H1 (cell line): ENCODE results near the gene SYNPO2L. TPM values are rescaled to one million over a fixed set of nuclear protein-coding genes. Genes with fewer than 3 reads are reported as not detected.

ENCODE experiments used
- CHD7 ChIP-seq: fragments of 300-600 bp; sonication (generic); IDR thresholded peaks from 2 replicates; pipeline ENCODE4 v1.7.1; 2012; ENCODE audit warnings: low read length, moderate library complexity, mild to moderate bottlenecking, inconsistent platforms; ENCODE audit not compliant: insufficient replicate concordance
- polyA plus RNA-seq, 7 experiments: library from polyadenylated mRNA; depleted of rRNA in 3 of 7; stranded (reverse) in 5 of 7; unstranded in 2 of 7; fragments of >200 nt in 5 of 7; fragments of 200-250 nt in 2 of 7; gene quantifications; 1 replicate in 5 of 7; 2 replicates in 1 of 7; 4 replicates in 1 of 7; pipeline versions ENCODE4 v1.2.1 to v1.2.3, GENCODE V29; 2011 to 2013; ENCODE audit warnings: missing spikeins in 2 of 7, mixed read lengths in 2 of 7
- total RNA-seq: library from RNA; stranded (reverse); fragmentation: NEBNext Ultra II Directional; extraction: Animal tissue kit (Norgen Biotek cat#: 25700); gene quantifications from 2 replicates; pipeline ENCODE4 v1.2.1, GENCODE V29; 2021
- TF ChIP-seq, protein P1 (sequence below): IDR thresholded peaks from 2 replicates; pipeline ENCODE4 v1.6.1; 2012; ENCODE audit warnings: low read length, inconsistent platforms

SYNPO2L gene
- total and polyA plus RNA-seq, 2 of the 8 experiments (the other 6 are each of a cell fraction or from before 2014, with no cell fraction given), result 0.05 to 0.19 TPM

- no peak for TF ChIP-seq CHD7
- TF ChIP-seq, protein P1, sequence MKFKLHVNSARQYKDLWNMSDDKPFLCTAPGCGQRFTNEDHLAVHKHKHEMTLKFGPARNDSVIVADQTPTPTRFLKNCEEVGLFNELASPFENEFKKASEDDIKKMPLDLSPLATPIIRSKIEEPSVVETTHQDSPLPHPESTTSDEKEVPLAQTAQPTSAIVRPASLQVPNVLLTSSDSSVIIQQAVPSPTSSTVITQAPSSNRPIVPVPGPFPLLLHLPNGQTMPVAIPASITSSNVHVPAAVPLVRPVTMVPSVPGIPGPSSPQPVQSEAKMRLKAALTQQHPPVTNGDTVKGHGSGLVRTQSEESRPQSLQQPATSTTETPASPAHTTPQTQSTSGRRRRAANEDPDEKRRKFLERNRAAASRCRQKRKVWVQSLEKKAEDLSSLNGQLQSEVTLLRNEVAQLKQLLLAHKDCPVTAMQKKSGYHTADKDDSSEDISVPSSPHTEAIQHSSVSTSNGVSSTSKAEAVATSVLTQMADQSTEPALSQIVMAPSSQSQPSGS, result no peak
- TF ChIP-seq, all 59 proteins: peak for 0
These were observed 16.5 kb downstream of the SYNPO2L start (continued) for GRCh38 chr10:73639286-73639685.
